BJ (cell line): ENCODE measurements around the gene MED26. TPM values are rescaled to one million over a fixed set of nuclear protein-coding genes. Genes with fewer than 3 reads are reported as not detected.

ENCODE experiments used
- CTCF ChIA-PET: fragments of 350-600 bp; formaldehyde crosslinking; extraction: SDS; loops from one replicate; lab custom pipeline; 2021; ENCODE audit warnings: antibody characterized with exemption, inconsistent platforms; lab: Yijun Ruan, JAX
- POLR2A ChIA-PET: fragments of 300-600 bp; sonication (Branson Sonifier 250); formaldehyde crosslinking; extraction: SDS; loops from one replicate; lab custom pipeline; 2021; ENCODE audit warnings: antibody characterized with exemption; lab: Charles Lee
- DNase-seq: peaks from one replicate; pipeline ENCODE4 v3.0.0-alpha.2; 2011; ENCODE audit warnings: low read depth
- H3K27me3 ChIP-seq: 2 replicates; pipeline ENCODE4 v1.6.0; 2011; ENCODE audit warnings: low read length; ENCODE audit not compliant: control insufficient read depth, insufficient read depth
- H3K36me3 ChIP-seq: 2 replicates; pipeline ENCODE4 v1.5.1; 2011; ENCODE audit warnings: low read length; ENCODE audit not compliant: control insufficient read depth, insufficient read depth
- H3K4me3 ChIP-seq: 2 replicates; pipeline ENCODE4 v1.5.1; 2011; ENCODE audit warnings: low read depth, mild to moderate bottlenecking, control low read depth, low read length
- polyA plus RNA-seq: library from polyadenylated mRNA; depleted of rRNA; stranded (reverse); fragments of >200 nt; gene quantifications from 2 replicates; pipeline ENCODE4 v1.2.3, GENCODE V29; 2011; rRNA removed
- small RNA-seq: library from RNA; depleted of rRNA; stranded (forward); fragments of <200 nt; gene quantifications from one replicate; pipeline ENCODE3, GENCODE V24; 2012; ENCODE audit warnings: low replicate concordance, low read depth; ENCODE audit not compliant: insufficient read length
- TF ChIP-seq, protein P1 (sequence below): IDR thresholded peaks from 2 replicates; pipeline ENCODE4 v1.5.1; 2011; ENCODE audit warnings: low read depth, mild to moderate bottlenecking, control low read depth, inconsistent platforms, low read length, moderate library complexity; ENCODE audit not compliant: insufficient read depth

MED26 gene
- polyA plus RNA-seq, 1 experiment: 3.9 TPM

DNA sequence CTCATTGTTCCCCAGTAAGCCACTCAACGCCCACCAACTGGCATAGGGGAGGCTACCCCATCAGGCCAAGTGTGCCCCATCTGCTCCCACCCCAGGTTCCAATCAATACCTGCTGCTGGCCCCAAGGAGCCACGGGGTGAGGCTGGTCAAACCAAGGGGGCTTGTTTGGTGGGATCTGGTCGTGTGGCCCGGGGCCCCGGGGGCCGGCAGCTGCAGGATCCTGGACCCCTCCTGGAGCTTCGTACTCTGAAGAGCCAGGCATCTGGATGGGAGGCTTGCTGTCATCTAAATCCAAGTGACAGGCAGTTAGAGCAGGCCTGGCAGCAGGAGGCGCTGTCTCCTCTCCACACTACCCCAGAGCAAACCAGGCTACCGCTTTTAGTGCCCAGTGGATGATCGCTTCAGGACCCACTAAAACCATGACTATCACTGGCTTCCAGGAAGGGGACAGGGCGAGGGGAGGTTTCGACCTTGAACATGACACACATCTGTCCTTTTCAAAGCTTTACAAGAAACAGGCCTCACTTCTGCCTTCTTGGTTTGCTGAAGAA lies 100.0 kb downstream of the MED26 start:
- Histone ChIP-seq H3K4me3 (no peak overlapping the region), H3K36me3 (peaks cover 74% of the 10 kb centered on the region), H3K27me3 (no peaks in the 10 kb centered on the region)
- DNase-seq: no peak
- POLR2A ChIA-PET: no interaction called here
- CTCF ChIA-PET: interaction anchor here (1.1 kb wide), 1 partner anchor 13 kb away, joined by 3 read pairs; no protein-coding TSS in a partner anchor
- TF ChIP-seq, protein P1, sequence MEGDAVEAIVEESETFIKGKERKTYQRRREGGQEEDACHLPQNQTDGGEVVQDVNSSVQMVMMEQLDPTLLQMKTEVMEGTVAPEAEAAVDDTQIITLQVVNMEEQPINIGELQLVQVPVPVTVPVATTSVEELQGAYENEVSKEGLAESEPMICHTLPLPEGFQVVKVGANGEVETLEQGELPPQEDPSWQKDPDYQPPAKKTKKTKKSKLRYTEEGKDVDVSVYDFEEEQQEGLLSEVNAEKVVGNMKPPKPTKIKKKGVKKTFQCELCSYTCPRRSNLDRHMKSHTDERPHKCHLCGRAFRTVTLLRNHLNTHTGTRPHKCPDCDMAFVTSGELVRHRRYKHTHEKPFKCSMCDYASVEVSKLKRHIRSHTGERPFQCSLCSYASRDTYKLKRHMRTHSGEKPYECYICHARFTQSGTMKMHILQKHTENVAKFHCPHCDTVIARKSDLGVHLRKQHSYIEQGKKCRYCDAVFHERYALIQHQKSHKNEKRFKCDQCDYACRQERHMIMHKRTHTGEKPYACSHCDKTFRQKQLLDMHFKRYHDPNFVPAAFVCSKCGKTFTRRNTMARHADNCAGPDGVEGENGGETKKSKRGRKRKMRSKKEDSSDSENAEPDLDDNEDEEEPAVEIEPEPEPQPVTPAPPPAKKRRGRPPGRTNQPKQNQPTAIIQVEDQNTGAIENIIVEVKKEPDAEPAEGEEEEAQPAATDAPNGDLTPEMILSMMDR: peak; percentile 28

DNA sequence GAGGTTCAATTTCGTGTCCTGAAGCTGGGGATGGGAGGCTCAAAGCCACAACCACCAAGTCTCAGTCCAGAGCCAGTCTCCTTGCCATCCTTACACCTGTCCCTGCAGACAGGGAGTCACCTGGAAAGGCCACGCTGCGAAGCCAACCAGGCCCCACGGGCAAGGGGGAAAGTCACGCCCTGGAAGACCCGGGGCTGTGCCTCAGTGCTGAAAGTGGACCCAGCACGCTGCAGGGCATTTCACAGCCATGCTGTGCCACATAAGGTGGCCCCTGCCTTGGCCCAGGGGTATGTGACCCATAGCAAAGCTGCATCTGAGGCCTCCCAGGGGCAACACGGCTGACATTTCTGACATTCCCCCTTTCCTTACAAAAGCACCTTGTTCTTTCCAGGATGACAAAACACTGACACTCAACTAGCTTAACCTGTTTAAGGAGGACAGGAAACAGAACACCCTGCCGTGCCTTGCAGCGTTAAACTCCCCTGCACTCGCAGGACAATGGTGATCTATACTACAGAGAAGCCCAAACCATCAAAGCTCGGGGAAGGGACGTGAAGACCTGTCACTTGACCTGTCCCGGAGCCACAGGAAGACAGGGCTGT lies 100.6 kb downstream of the MED26 start:
- ChIA-PET POLR2A (no interaction called here), CTCF (interaction anchor here (1.1 kb wide), 1 partner anchor 14 kb away, joined by 3 read pairs; no protein-coding TSS in a partner anchor)
- Histone ChIP-seq H3K27me3 (no peaks in the 10 kb centered on the region), H3K4me3 (no peak overlapping the region), H3K36me3 (peaks cover 75% of the 10 kb centered on the region)
- no peak for DNase-seq
- TF ChIP-seq, protein P1: no peak

DNA sequence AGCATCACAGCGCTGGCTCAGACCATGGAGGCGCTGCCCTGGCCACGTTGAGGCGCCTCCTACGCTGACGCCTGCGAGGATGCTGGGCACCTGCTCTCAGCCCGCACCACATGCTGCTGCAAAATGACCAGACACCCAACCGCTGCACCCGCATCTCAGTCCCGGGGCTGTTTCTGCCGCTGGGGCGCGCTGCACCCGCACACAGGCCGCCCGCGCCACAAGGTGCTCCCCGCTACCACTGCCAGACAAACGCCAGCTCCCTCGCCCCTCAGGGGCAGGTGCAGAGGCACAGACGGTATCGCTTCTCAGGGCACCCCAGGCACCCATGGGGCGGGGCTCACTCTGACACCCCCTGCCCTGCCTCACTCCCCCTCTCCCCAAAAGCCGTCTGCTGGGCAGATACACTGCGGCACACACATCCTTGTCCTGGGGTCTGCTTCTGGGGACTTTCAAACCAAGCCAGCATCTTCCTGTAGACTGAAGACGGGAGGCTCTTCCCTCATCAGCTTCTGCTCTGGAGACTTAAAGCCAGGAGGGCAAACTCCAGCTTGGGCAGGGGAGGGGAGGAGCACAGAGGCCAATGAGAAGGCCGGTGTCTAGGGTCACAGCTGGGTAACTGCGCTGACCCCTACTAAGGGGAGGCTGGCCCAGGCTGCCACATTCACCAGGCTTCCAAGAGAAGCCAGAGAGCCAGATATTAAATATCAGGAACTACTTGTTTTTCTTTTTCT lies 102.1 kb downstream of the MED26 start:
- POLR2A ChIA-PET: no interaction called here
- no peaks in the 10 kb centered on the region for H3K27me3 ChIP-seq
- CTCF ChIA-PET: interaction anchor here (0.8 kb wide), 1 partner anchor 12 kb away, joined by 3 read pairs; no protein-coding TSS in a partner anchor
- H3K36me3 ChIP-seq: peaks cover 69% of the 10 kb centered on the region
- H3K4me3 ChIP-seq: no peak overlapping the region
- TF ChIP-seq, protein P1: no peak
- no peak for DNase-seq

DNA sequence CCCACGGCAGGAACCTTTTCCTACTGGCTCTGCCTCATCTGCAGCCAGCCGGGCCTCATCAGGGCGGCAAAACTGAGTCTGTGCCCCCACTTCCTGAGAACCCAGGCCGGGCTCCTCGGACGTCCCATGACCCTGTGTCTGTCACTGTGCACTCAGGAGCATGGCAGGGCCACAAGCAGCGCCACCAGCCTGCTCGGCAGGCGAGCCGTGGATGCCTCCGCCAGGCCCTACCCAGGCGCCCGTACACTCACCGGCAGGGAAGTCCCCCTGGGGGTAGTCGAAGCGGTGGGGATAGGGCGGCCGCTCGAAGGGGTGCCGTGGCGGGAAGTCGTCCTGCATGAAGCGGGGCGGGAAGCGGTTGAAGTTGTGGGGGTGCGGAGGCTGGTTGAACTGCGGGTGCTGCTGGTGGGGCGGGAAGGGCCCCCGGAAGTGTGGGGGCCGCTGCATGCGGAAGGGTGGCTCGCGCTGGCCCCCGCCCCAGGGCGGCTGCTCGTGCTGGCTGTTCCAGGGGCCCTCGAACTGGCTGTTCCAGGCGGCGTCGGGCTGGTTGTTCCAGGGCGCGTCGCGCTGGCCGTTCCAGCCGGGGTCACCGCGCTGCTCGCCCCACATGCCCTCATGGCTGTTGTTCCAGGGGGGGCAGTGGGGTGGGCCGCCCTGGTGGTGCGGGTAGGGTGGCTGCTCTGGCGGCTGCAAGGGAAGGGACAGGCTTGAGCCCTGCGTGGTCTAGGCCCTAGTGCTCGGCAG lies 102.8 kb downstream of the MED26 start:
- no peaks in the 10 kb centered on the region for H3K27me3 ChIP-seq
- peaks cover 69% of the 10 kb centered on the region for H3K36me3 ChIP-seq
- ChIA-PET POLR2A (no interaction called here), CTCF (no interaction called here)
- TF ChIP-seq, protein P1: no peak
- H3K4me3 ChIP-seq: no peak overlapping the region
- DNase-seq: no peak

Small RNA genes within 50 kb of the gene (small RNA-seq; reads per million reads assigned to genes)
- not detected for gene RN7SL146P

Other genes starting within 250 kb of the MED26 start
- 9.4 and 12.8 TPM in 2 replicates for gene EPS15L1, start 156.2 kb downstream of the MED26 start, polyA plus RNA-seq
- not detected in 2 replicates for gene CALR3, start 132.0 kb downstream of the MED26 start, polyA plus RNA-seq
- gene C19orf44, start 131.8 kb downstream of the MED26 start, polyA plus RNA-seq: 2.8 and 3.4 TPM in 2 replicates
- 3.2 and 4.0 TPM in 2 replicates for gene CHERP, start 85.8 kb downstream of the MED26 start, polyA plus RNA-seq
- 35.2 and 55.6 TPM in 2 replicates for gene SLC35E1, start 55.8 kb downstream of the MED26 start, polyA plus RNA-seq
- 61.4 and 104 TPM in 2 replicates for gene SMIM7, start 31.9 kb upstream of the MED26 start, polyA plus RNA-seq
- 1.2 and 1.6 TPM in 2 replicates for gene TMEM38A, start 32.9 kb upstream of the MED26 start, polyA plus RNA-seq
- not detected in 2 replicates for gene NWD1, start 91.6 kb upstream of the MED26 start, polyA plus RNA-seq
- gene SIN3B, start 201.2 kb upstream of the MED26 start, polyA plus RNA-seq: 19.8 and 25.5 TPM in 2 replicates